SK-N-SH treated with all-trans-retinoic acid at 6 μM for 48 hours (cell line): Measurements from ENCODE around the gene LPP.

ENCODE experiments used
- ATAC-seq: fragments of 200-7000 bp; cut with Tn5 transposase; 3 replicates; pipeline ENCODE4 v1.9.1; 2020; ENCODE audit warnings: mild to moderate bottlenecking, moderate library complexity
- ARNTL ChIP-seq: fragments of 450-650 bp; formaldehyde crosslinking; IDR thresholded peaks from 2 replicates; pipeline ENCODE4 v1.5.0; 2020; ENCODE audit warnings: low read depth, mild to moderate bottlenecking, moderate library complexity, borderline replicate concordance
- BACH2 ChIP-seq: fragments of 250-450 bp; sonication (Bioruptor Pico); IDR thresholded peaks from 2 replicates; pipeline ENCODE4 v1.9.0; 2021; ENCODE audit warnings: mild to moderate bottlenecking, borderline replicate concordance
- CREB5 ChIP-seq: fragments of 250-450 bp; sonication (Bioruptor Pico); IDR thresholded peaks from 2 replicates; pipeline ENCODE4 v1.5.1; 2020; ENCODE audit warnings: low read depth, mild to moderate bottlenecking, moderate library complexity
- CSDC2 ChIP-seq: fragments of 250-450 bp; sonication (Bioruptor Pico); IDR thresholded peaks from 2 replicates; pipeline ENCODE4 v1.5.0; 2020; ENCODE audit warnings: mild to moderate bottlenecking, moderate library complexity
- CSRNP3 ChIP-seq: fragments of 250-450 bp; sonication (Bioruptor Pico); IDR thresholded peaks from 2 replicates; pipeline ENCODE4 v1.5.1; 2021; ENCODE audit warnings: mild to moderate bottlenecking, moderate library complexity
- ESRRG ChIP-seq: fragments of 250-450 bp; sonication (Bioruptor Pico); IDR thresholded peaks from 2 replicates; pipeline ENCODE4 v1.6.1; 2021; ENCODE audit warnings: mild to moderate bottlenecking
- GLIS3 ChIP-seq: fragments of 250-450 bp; sonication (Bioruptor Pico); IDR thresholded peaks from 2 replicates; pipeline ENCODE4 v1.5.0; 2020; ENCODE audit warnings: mild to moderate bottlenecking, moderate library complexity
- ISL1 ChIP-seq: fragments of 250-450 bp; sonication (Bioruptor Pico); IDR thresholded peaks from 2 replicates; pipeline ENCODE4 v2.1.2; 2022; ENCODE audit warnings: mild to moderate bottlenecking, moderate library complexity
- PATZ1 ChIP-seq: fragments of 250-450 bp; sonication (Bioruptor Pico); IDR thresholded peaks from 2 replicates; pipeline ENCODE4 v1.8.0; 2020; ENCODE audit warnings: mild to moderate bottlenecking, moderate library complexity, borderline replicate concordance
- POU6F1 ChIP-seq: fragments of 250-450 bp; sonication (Bioruptor Pico); IDR thresholded peaks from 2 replicates; pipeline ENCODE4 v1.8.0; 2021; ENCODE audit warnings: low read depth, mild to moderate bottlenecking, moderate library complexity, borderline replicate concordance
- PPARA ChIP-seq: fragments of 250-450 bp; sonication (Bioruptor Pico); IDR thresholded peaks from 2 replicates; pipeline ENCODE4 v1.5.0; 2020; ENCODE audit warnings: mild to moderate bottlenecking, borderline replicate concordance
- RARB ChIP-seq: fragments of 250-450 bp; sonication (Bioruptor Pico); IDR thresholded peaks from 2 replicates; pipeline ENCODE4 v1.8.0; 2021; ENCODE audit warnings: mild to moderate bottlenecking, moderate library complexity
- TCF4 ChIP-seq: fragments of 250-450 bp; sonication (Bioruptor Pico); IDR thresholded peaks from 2 replicates; pipeline ENCODE4 v1.8.0; 2021; ENCODE audit warnings: mild to moderate bottlenecking, moderate library complexity, borderline replicate concordance
- TOX ChIP-seq: fragments of 250-450 bp; sonication (Bioruptor Pico); IDR thresholded peaks from 2 replicates; pipeline ENCODE4 v1.8.0; 2021; ENCODE audit warnings: mild to moderate bottlenecking, moderate library complexity, borderline replicate concordance
- TSHZ2 ChIP-seq: fragments of 250-450 bp; sonication (Bioruptor Pico); IDR thresholded peaks from 2 replicates; pipeline ENCODE4 v1.5.0; 2020; ENCODE audit warnings: mild to moderate bottlenecking, moderate library complexity
- ZC3H10 ChIP-seq: fragments of 250-450 bp; sonication (Bioruptor Pico); IDR thresholded peaks from 2 replicates; pipeline ENCODE4 v1.5.1; 2021; ENCODE audit warnings: mild to moderate bottlenecking, moderate library complexity
- ZFP3 ChIP-seq: fragments of 250-450 bp; sonication (Bioruptor Pico); IDR thresholded peaks from 2 replicates; pipeline ENCODE4 v1.5.0; 2020; ENCODE audit warnings: mild to moderate bottlenecking, moderate library complexity
- ZFP30 ChIP-seq: fragments of 450-650 bp; formaldehyde crosslinking; IDR thresholded peaks from 2 replicates; pipeline ENCODE4 v1.5.0; 2022; ENCODE audit warnings: mild to moderate bottlenecking, moderate library complexity
- ZNF70 ChIP-seq: fragments of 450-650 bp; formaldehyde crosslinking; IDR thresholded peaks from 2 replicates; pipeline ENCODE4 v1.5.0; 2020; ENCODE audit warnings: mild to moderate bottlenecking, moderate library complexity
- ZNF8 ChIP-seq: fragments of 450-650 bp; formaldehyde crosslinking; IDR thresholded peaks from 2 replicates; pipeline ENCODE4 v1.5.0; 2020; ENCODE audit warnings: mild to moderate bottlenecking, moderate library complexity

Gene LPP

GRCh38 chr3:188365184-188365583 lies 211.2 kb downstream of the LPP start:
- no peak for TF ChIP-seq GLIS3
- no peak for TF ChIP-seq TSHZ2 (CRISPR knock-in tag)
- no peak for TF ChIP-seq ARNTL (CRISPR knock-in tag)
- TF ChIP-seq POU6F1 (CRISPR knock-in tag): no peak
- no peak for TF ChIP-seq ZNF70 (CRISPR knock-in tag)
- no peak for TF ChIP-seq ESRRG (CRISPR knock-in tag)
- TF ChIP-seq ZFP3 (CRISPR knock-in tag): no peak
- TF ChIP-seq CSRNP3 (CRISPR knock-in tag): no peak
- TF ChIP-seq RARB: no peak
- TF ChIP-seq CSDC2 (CRISPR knock-in tag): no peak
- TF ChIP-seq ZFP30: no peak
- TF ChIP-seq TOX: no peak
- no peak for TF ChIP-seq PPARA (CRISPR knock-in tag)
- TF ChIP-seq ZNF8 (CRISPR knock-in tag): no peak
- no peak for TF ChIP-seq TCF4 (CRISPR knock-in tag)
- TF ChIP-seq CREB5 (CRISPR knock-in tag): no peak
- TF ChIP-seq BACH2 (CRISPR knock-in tag): no peak
- no peak for TF ChIP-seq ISL1 (CRISPR knock-in tag)
- TF ChIP-seq ZC3H10 (CRISPR knock-in tag): no peak
- ATAC-seq: no peak

- no peak for ATAC-seq
- no peak for TF ChIP-seq PATZ1 (CRISPR knock-in tag)
- TF ChIP-seq PPARA (CRISPR knock-in tag): no peak
- TF ChIP-seq ISL1 (CRISPR knock-in tag): no peak
Measured at GRCh38 chr3:188365988-188366698, 212.2 kb downstream of the LPP start.

- ATAC-seq: no peak
- TF ChIP-seq ZC3H10 (CRISPR knock-in tag) (no peak), CSRNP3 (CRISPR knock-in tag) (no peak), ZNF8 (CRISPR knock-in tag) (no peak), BACH2 (CRISPR knock-in tag) (no peak), PPARA (CRISPR knock-in tag) (no peak), GLIS3 (no peak), TCF4 (CRISPR knock-in tag) (no peak), RARB (no peak), ZFP3 (CRISPR knock-in tag) (no peak), ESRRG (CRISPR knock-in tag) (no peak), ISL1 (CRISPR knock-in tag) (no peak), PATZ1 (CRISPR knock-in tag) (no peak), ZFP30 (no peak), CREB5 (CRISPR knock-in tag) (no peak), ZNF70 (CRISPR knock-in tag) (no peak)
Measured at GRCh38 chr3:188367678-188368077, 213.7 kb downstream of the LPP start.
